ENCODE data around the gene DCBLD2. TPM values are rescaled to one million over a fixed set of nuclear protein-coding genes. Genes with fewer than 3 reads are reported as not detected.

Gene DCBLD2
- total RNA-seq, 1 donor from 2014 or later: 51.2 TPM

DNA sequence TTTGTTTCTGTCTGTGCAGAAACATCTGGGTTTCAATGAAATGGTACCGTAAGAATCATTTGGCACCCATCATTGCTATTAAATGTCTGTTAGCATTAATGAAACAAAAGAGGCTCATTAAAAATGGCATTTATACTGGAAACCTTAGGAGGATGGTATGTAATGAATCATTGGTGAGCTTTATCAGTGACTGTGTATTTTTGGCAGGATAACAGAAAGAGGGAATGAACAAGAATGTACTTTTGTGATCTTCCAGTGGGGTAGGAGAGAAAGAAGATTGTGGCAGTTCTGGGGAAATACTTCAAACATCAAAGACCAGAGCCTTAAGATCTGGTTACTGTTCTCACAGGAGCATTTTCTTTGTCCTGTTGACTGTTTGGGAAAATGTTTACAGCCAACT, 4.7 kb upstream of the DCBLD2 start:
- H3K27me3 Mint-ChIP-seq: no peaks in the 10 kb centered on the region

DNA sequence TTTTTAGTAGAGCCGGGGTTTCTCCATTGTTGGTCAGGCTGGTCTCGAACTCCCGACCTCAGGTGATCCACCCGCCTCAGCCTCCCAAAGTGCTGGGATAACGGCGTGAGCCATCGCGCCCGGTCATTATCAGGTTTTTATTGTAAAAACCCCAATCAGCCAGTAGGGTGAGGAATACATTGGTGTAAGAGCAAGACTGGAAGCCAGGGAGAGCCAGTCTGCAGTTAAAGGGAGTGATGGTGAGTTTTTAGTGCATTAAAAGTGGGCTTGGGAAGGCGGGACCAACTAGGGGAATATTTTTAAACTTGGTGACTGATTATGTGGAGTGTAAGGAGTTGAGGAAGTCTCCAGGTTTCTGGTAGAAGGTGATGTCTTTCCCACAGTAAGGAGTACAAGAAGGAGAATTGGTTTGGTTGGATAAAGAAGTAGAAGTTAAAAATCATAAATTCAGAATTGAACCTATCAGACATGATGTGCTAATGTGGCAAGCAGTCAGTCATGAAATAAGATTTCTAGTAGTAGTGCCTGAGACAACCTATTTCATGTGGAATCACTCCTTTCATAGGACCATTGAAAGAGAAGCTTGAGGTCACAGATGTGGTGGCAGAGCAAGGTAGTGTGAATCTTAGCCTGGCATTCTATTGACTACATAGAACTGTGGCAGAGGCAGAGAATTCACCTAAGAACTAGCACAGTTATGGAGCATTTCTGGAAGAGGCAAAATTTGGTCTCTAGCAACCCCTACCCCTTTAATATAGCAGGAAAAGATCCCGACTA, 2.4 kb upstream of the DCBLD2 start:
- no peak for DNase-seq (ENCODE audit: extremely low spot score, unreplicated experiment)
- TF ChIP-seq, protein P1, sequence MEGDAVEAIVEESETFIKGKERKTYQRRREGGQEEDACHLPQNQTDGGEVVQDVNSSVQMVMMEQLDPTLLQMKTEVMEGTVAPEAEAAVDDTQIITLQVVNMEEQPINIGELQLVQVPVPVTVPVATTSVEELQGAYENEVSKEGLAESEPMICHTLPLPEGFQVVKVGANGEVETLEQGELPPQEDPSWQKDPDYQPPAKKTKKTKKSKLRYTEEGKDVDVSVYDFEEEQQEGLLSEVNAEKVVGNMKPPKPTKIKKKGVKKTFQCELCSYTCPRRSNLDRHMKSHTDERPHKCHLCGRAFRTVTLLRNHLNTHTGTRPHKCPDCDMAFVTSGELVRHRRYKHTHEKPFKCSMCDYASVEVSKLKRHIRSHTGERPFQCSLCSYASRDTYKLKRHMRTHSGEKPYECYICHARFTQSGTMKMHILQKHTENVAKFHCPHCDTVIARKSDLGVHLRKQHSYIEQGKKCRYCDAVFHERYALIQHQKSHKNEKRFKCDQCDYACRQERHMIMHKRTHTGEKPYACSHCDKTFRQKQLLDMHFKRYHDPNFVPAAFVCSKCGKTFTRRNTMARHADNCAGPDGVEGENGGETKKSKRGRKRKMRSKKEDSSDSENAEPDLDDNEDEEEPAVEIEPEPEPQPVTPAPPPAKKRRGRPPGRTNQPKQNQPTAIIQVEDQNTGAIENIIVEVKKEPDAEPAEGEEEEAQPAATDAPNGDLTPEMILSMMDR (conservative IDR thresholded peaks at IDR 0.05): no peak
- Mint-ChIP-seq H3K9me3 (no peaks in the 10 kb centered on the region), H3K4me3 (no peak overlapping the region), H3K36me3 (peaks cover 5% of the 10 kb centered on the region), H3K27ac (no peak overlapping the region), H3K27me3 (no peaks in the 10 kb centered on the region), H3K4me1 (ENCODE audit: unreplicated experiment) (peaks cover 5% of the 10 kb centered on the region)

More for the DNA sequence above, 4.7 kb upstream of the DCBLD2 start:
- H3K4me1 Mint-ChIP-seq (ENCODE audit: unreplicated experiment): peaks cover 5% of the 10 kb centered on the region
- no peak for DNase-seq (ENCODE audit: extremely low spot score, unreplicated experiment)
- H3K4me3 Mint-ChIP-seq: no peak overlapping the region
- H3K36me3 Mint-ChIP-seq: no peaks in the 10 kb centered on the region
- no peak overlapping the region for H3K27ac Mint-ChIP-seq
- TF ChIP-seq, protein P1 (conservative IDR thresholded peaks at IDR 0.05): no peak
- peaks cover 13% of the 10 kb centered on the region for H3K9me3 Mint-ChIP-seq

DNA sequence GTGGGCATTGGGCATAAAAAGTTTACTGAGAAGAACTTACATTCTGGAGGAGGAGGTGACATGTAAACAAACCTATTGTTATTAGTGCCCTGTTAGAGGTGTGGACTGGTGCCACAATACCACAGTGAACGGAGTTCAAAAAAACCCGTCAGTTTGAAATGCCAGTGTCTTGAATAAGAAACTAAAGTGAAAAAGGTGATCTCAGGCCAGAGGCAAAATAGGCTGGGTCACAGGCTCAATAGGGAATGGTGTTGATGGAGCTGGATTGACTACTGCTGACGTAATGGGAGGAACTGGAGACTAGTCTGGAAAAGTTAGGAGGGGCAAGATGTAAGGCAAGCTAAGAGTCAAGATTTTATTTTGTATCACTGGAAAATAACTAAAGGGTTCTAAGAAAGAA, 1.6 kb upstream of the DCBLD2 start:
- H3K27me3 Mint-ChIP-seq: no peaks in the 10 kb centered on the region
- H3K9me3 Mint-ChIP-seq: no peaks in the 10 kb centered on the region
- TF ChIP-seq, protein P1 (conservative IDR thresholded peaks at IDR 0.05): no peak

DNA sequence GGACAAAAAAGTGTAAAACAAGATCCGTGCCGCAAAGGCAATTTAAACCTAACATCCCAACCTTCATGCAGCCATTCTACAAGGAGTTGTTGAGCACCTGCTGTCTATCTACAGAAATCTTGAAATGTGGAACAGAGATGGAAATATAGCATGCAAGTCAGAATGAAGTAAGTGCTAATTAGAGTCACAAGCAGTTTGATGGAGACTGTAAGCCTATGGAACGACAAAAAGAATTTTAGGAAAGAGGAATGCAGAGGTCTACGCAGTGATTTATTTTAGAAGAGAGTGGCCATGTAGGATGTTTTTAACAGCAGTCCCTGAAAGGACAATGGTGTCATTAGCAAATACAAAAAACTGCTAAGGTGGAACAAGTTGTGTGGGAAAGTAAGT, 851 bp upstream of the DCBLD2 start:
- DNase-seq (ENCODE audit: extremely low spot score, unreplicated experiment): no peak
- TF ChIP-seq, protein P1 (conservative IDR thresholded peaks at IDR 0.05): no peak
- H3K4me3 Mint-ChIP-seq: peak overlapping the region; percentile 92
- H3K27ac Mint-ChIP-seq: peak overlapping the region; percentile 59
- peaks cover 5% of the 10 kb centered on the region for H3K36me3 Mint-ChIP-seq
- no peaks in the 10 kb centered on the region for H3K27me3 Mint-ChIP-seq
- H3K9me3 Mint-ChIP-seq: no peaks in the 10 kb centered on the region
- peaks cover 5% of the 10 kb centered on the region for H3K4me1 Mint-ChIP-seq (ENCODE audit: unreplicated experiment)

More for the DNA sequence above, 1.6 kb upstream of the DCBLD2 start:
- DNase-seq (ENCODE audit: extremely low spot score, unreplicated experiment): no peak
- Mint-ChIP-seq H3K27ac (no peak overlapping the region), H3K4me1 (ENCODE audit: unreplicated experiment) (peaks cover 5% of the 10 kb centered on the region), H3K4me3 (no peak overlapping the region), H3K36me3 (peaks cover 5% of the 10 kb centered on the region)

DNA sequence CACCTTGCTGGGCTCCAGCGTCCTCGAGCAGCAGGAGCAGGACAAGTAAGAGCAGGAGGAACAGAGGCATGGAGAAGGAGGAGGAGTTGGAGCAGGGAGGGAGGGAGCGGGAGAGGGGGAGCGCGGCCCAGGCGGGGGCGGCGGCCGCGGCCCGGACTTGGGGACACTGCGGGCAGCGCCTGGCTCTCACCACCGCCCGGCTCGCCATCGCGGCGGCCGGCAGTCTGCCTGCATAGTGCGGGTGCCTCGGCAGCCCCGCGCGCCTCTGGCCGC, 440 bp downstream of the DCBLD2 start:
- TF ChIP-seq, protein P1 (conservative IDR thresholded peaks at IDR 0.05): no peak
- peak; percentile 71 for DNase-seq (ENCODE audit: extremely low spot score, unreplicated experiment)
- Mint-ChIP-seq H3K27me3 (no peaks in the 10 kb centered on the region), H3K27ac (peak overlapping the region; percentile 83), H3K4me1 (ENCODE audit: unreplicated experiment) (peaks cover 5% of the 10 kb centered on the region), H3K4me3 (peak overlapping the region; percentile 93), H3K9me3 (no peaks in the 10 kb centered on the region), H3K36me3 (peaks cover 5% of the 10 kb centered on the region)

Data from type B pancreatic cell (in vitro differentiated cells).